Fibroblast of the aortic adventitia (primary cell): Measurements from ENCODE around the gene THSD7A. TPM values are rescaled to one million over a fixed set of nuclear protein-coding genes. Genes with fewer than 3 reads are reported as not detected.
"Not testable (repeated sequence)": the region's sequence is repeated elsewhere in the genome, so short reads cannot be mapped to it uniquely, and the experiment has no call there.

Experiments
- DNase-seq: peaks from one replicate; pipeline ENCODE4 v3.0.0-alpha.2; 2010; ENCODE audit warnings: low read depth
- H3K4me3 ChIP-seq: 2 replicates; pipeline ENCODE4 v1.5.1; 2011; ENCODE audit warnings: low read depth, mild to moderate bottlenecking, control low read depth, low read length, moderate library complexity
- CTCF ChIP-seq: IDR thresholded peaks from 2 replicates; pipeline ENCODE4 v1.5.1; 2011; ENCODE audit warnings: mild to moderate bottlenecking, low read length, control low read depth, inconsistent platforms; ENCODE audit not compliant: insufficient read depth
- total RNA-seq: library from RNA; depleted of rRNA; stranded (reverse); fragments of >200 nt; gene quantifications from 2 replicates; pipeline ENCODE4 v1.2.3, GENCODE V29; 2012; ENCODE audit warnings: low replicate concordance

THSD7A gene
- total RNA-seq, 1 donor = 2.5 TPM

- H3K4me3 ChIP-seq = no peak overlapping the region
- no peak for DNase-seq
- no peak for TF ChIP-seq CTCF
These were observed 302.6 kb downstream of the THSD7A start for GRCh38 chr7:11529382-11529781.

DNA sequence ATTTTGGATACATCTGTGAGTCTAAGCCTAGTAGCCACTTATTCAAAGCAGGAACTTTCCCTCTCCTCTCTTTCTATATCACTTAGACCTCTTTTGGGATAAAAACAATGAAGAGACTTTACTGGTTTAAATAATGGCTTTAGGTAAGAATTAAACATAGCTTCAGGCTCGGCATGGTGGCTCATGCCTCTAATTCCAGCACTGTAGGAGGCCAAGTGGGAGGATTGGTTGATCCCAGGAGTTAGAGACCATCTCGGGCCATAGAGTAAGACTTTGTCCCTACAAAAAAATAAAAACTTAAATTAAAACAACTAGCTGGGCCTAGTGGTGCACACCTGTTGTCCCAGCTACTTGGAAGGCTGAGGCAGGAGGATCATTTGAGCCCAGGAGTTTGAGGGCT lies 304.3 kb downstream of the THSD7A start:
- TF ChIP-seq CTCF = no peak
- H3K4me3 ChIP-seq = no peak overlapping the region
- no peak for DNase-seq

- no peak for DNase-seq
- TF ChIP-seq CTCF = no peak
- no peak overlapping the region for H3K4me3 ChIP-seq
These were observed 307.3 kb downstream of the THSD7A start for GRCh38 chr7:11524476-11525397.

DNA sequence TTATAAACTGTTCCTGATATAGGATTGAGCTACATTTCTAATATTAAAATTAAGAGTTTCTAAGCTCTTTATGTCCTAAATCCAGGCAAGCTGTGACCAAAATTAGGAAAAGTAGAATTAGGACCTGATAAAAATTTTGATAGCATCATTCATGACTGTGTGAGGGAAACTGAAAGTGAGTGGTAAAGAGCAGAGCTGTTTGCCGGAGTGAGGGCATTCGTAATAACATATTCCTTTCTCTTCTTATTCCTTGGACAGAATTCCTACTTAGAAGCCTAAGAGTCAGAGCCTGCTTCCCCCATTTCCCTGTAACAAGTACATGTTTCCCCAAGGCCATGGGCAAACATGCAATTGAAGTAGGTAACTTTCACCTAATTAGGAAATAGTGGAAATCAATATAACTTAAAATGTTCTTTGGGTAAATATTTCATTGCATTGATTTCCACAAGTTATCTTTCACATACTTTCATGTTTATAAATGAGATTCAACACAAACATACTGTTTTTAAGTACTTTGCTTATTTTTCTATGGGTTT lies 310.0 kb downstream of the THSD7A start:
- DNase-seq, H3K4me3 ChIP-seq: not testable (repeated sequence)

DNA sequence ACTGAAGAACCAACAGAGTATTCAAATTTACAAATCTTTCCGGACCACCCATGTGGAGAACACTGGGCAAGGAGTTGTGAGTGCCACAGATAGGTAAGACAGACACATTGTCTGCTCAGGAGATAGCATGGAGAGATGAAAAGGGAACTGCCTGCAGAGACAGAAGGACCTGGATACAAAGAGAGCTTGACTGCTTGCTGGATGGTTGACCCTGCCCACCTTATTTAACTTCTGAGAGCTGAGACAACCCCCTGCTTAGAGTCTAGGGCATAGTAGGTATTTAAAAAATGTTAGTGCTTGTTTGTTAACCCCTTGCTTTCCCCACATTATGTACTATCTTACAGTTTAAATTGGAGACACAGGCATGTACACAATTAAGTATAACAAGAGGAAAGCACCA lies 314.1 kb downstream of the THSD7A start:
- no peak for TF ChIP-seq CTCF
- no peak overlapping the region for H3K4me3 ChIP-seq
- DNase-seq = no peak

DNA sequence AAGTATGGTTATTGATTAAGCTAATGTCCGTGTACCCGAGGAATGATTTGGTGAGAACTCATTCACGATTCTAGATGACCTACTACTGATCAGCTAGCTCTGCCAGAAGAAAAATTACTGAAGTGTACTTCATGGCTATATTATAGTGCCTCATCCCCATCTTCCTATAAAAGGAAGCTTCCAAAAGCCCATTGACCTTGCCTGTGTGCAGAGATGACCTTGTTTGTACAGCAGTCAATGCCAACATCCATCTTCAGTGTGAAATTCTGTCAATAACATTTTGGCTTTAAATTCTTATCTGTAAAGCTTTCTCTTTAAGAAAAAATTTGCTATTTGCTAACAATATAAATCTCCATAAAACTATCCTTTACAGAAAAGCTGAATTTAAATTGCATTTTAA lies 315.7 kb downstream of the THSD7A start:
- no peak for TF ChIP-seq CTCF
- no peak overlapping the region for H3K4me3 ChIP-seq
- no peak for DNase-seq

GRCh38 chr7:11513460-11513859 lies 318.5 kb downstream of the THSD7A start:
- TF ChIP-seq CTCF = no peak
- no peak for DNase-seq
- H3K4me3 ChIP-seq = no peak overlapping the region
